ENCODE data around the gene CFAP46. TPM values are rescaled to one million over a fixed set of nuclear protein-coding genes. Genes with fewer than 3 reads are reported as not detected.

CFAP46 gene
- total and polyA plus RNA-seq, 9 of the 15 experiments (the other 6 are each of a cell fraction or from before 2014, with no cell fraction given), result not detected

- no peak for TF ChIP-seq ZNF318 (IDR thresholded peaks at IDR 0.05; ENCODE audit: borderline replicate concordance in 1 of 2, low read depth in 1 of 2)
- no peak for TF ChIP-seq RAD21 (CRISPR knock-in tag; conservative IDR thresholded peaks at IDR 0.05 in 1 of 2, IDR thresholded peaks at IDR 0.05 in 1 of 2)
- TF ChIP-seq POLR2G (IDR thresholded peaks at IDR 0.05; ENCODE audit: low read depth, low read length), result no peak
- no peak for TF ChIP-seq UBTF (IDR thresholded peaks at IDR 0.05; ENCODE audit: borderline replicate concordance in 1 of 2, low read depth in 2 of 2, low read length in 2 of 2)
- TF ChIP-seq EHMT2 (IDR thresholded peaks at IDR 0.05), result no peak
- no peak for TF ChIP-seq ZNF398 (CRISPR knock-in tag; IDR thresholded peaks at IDR 0.05)
- no peak for TF ChIP-seq CBFB (CRISPR knock-in tag; IDR thresholded peaks at IDR 0.05)
These were observed 17.2 kb upstream of the CFAP46 start (continued) for GRCh38 chr10:132959559-132959961.
